GM19452 (cell line): ENCODE results near the gene IRAK1.

Experiments
- ATAC-seq: cut with Tn5 transposase; IDR thresholded peaks from one replicate; pipeline ENCODE4 v1.9.1; 2021; ENCODE audit not compliant: unreplicated experiment

The IRAK1 gene

GRCh38 chrX:153972368-153973126 lies 47.2 kb downstream of the IRAK1 start, which contains the start of gene TMEM187:
TMEM187 (plus strand) TSS chrX:153972754; CDS start chrX:153982063, 9,309 bp downstream.
- ATAC-seq, result peak; percentile 51

- peak; percentile 34 for ATAC-seq
These were observed 48.0 kb downstream of the IRAK1 start, which contains the start of gene HCFC1 for GRCh38 chrX:153971450-153972367. HCFC1 (minus strand) TSS chrX:153971818; CDS start chrX:153970840, 978 bp downstream.

GRCh38 chrX:153971124-153971449 lies 48.6 kb downstream of the IRAK1 start:
- ATAC-seq, result peak; percentile 42

GRCh38 chrX:153970357-153971123 lies 49.2 kb downstream of the IRAK1 start:
- ATAC-seq, result no peak

- no peak for ATAC-seq
These were observed 49.8 kb downstream of the IRAK1 start for GRCh38 chrX:153969904-153970356.

- ATAC-seq, result no peak
These were observed 50.4 kb downstream of the IRAK1 start for GRCh38 chrX:153969125-153969903.

- no peak for ATAC-seq
These were observed 51.0 kb downstream of the IRAK1 start for GRCh38 chrX:153968754-153969124.

- no peak for ATAC-seq
These were observed 51.4 kb downstream of the IRAK1 start for GRCh38 chrX:153968255-153968654.

GRCh38 chrX:153967536-153968224 lies 52.0 kb downstream of the IRAK1 start:
- no peak for ATAC-seq

GRCh38 chrX:153966841-153967535 lies 52.7 kb downstream of the IRAK1 start:
- ATAC-seq, result no peak

GRCh38 chrX:153966283-153966688 lies 53.4 kb downstream of the IRAK1 start:
- no peak for ATAC-seq

- no peak for ATAC-seq
These were observed 54.3 kb downstream of the IRAK1 start for GRCh38 chrX:153965406-153965805.

- no peak for ATAC-seq
These were observed 55.6 kb downstream of the IRAK1 start for GRCh38 chrX:153964105-153964504.

- no peak for ATAC-seq
These were observed 56.2 kb downstream of the IRAK1 start for GRCh38 chrX:153963546-153963945.

GRCh38 chrX:153961292-153961691 lies 58.4 kb downstream of the IRAK1 start:
- ATAC-seq, result no peak

GRCh38 chrX:153960786-153961185 lies 58.9 kb downstream of the IRAK1 start:
- ATAC-seq, result no peak
